Keratinocyte (primary cell): ENCODE measurements around the gene LHCGR.

Experiments
- CTCF ChIP-seq, 3 experiments: IDR thresholded peaks in 1 of 3; conservative IDR thresholded peaks in 1 of 3; optimal IDR thresholded peaks in 1 of 3; 2 replicates in 2 of 3; 3 replicates in 1 of 3; pipeline versions ENCODE3 to v1.5.1; 2011; ENCODE audit warnings: low read length in 3 of 3, mild to moderate bottlenecking in 3 of 3, moderate library complexity in 2 of 3, control low read depth in 1 of 3, inconsistent platforms in 1 of 3; ENCODE audit not compliant: insufficient read depth in 2 of 3; ENCODE audit errors: extremely low read depth in 1 of 3
- EZH2 ChIP-seq: IDR thresholded peaks from one replicate; pipeline ENCODE4 v1.6.1; 2012; ENCODE audit warnings: inconsistent platforms, mild to moderate bottlenecking, low read length, moderate library complexity

GRCh38 chr2:48709096-48710034 lies 46.2 kb downstream of the LHCGR start:
- TF ChIP-seq CTCF (optimal IDR thresholded peaks at IDR 0.05 in 1 of 3, IDR thresholded peaks at IDR 0.05 in 1 of 3, conservative IDR thresholded peaks at IDR 0.05 in 1 of 3; ENCODE audit: extremely low read depth in 1 of 3, insufficient read depth in 2 of 3, low read length in 3 of 3): no peak
- no peak for TF ChIP-seq EZH2
